ENCODE measurements around the gene GJB1. TPM values are rescaled to one million over a fixed set of nuclear protein-coding genes. Genes with fewer than 3 reads are reported as not detected.

GJB1 gene
- total and polyA plus RNA-seq, 2 experiments from 2014 or later = 0.14 TPM; not detected in 1

GRCh38 chrX:71181558-71181909 lies 41.5 kb upstream of the GJB1 start (continued):
- no peak for TF ChIP-seq ZNF462 (CRISPR knock-in tag; IDR thresholded peaks at IDR 0.05)

- no peaks in the 10 kb centered on the region for H3K79me2 ChIP-seq (replicated peaks; ENCODE audit: insufficient read depth)
- H2AFZ ChIP-seq = no peak overlapping the region
- no peaks in the 10 kb centered on the region for H3F3A ChIP-seq (replicated peaks; ENCODE audit: low read depth)
- DNase-seq (ENCODE audit: low spot score) (peak; percentile 94), ATAC-seq (peak; percentile 85)
- H3K4me1 Mint-ChIP-seq = peaks cover 28% of the 10 kb centered on the region
- no peaks in the 10 kb centered on the region for H3K9me2 ChIP-seq (ENCODE audit: insufficient read depth)
- H3K36me3 ChIP-seq (ENCODE audit: insufficient read depth) = no peaks in the 10 kb centered on the region
- H3K27ac ChIP-seq (ENCODE audit: low read depth) = peak overlapping the region; percentile 95
- peaks cover 3% of the 10 kb centered on the region for H3K27me3 Mint-ChIP-seq (ENCODE audit: insufficient read depth, low read depth, poor library complexity)
- peak overlapping the region; percentile 41 for H3K4me3 ChIP-seq
- H3K4me2 ChIP-seq = peak overlapping the region; percentile 61
- H3K9me3 Mint-ChIP-seq = no peaks in the 10 kb centered on the region
- no peaks in the 10 kb centered on the region for H3K27me3 ChIP-seq (ENCODE audit: insufficient read depth)
- peak overlapping the region; percentile 99 for H3K27ac Mint-ChIP-seq
- no peaks in the 10 kb centered on the region for H3K36me3 Mint-ChIP-seq (ENCODE audit: low read depth)
- no peaks in the 10 kb centered on the region; the same call in 1 of the 2 replicates for H3K4me1 ChIP-seq (ENCODE audit: insufficient read depth)
- no peaks in the 10 kb centered on the region for H4K20me1 ChIP-seq (replicated peaks; ENCODE audit: insufficient read depth)
- peak overlapping the region; percentile 79 for H3K4me3 Mint-ChIP-seq
- no peak for TF ChIP-seq ZNF331 (CRISPR knock-in tag; IDR thresholded peaks at IDR 0.05; ENCODE audit: low read depth)
- no peak for TF ChIP-seq EZH2 (IDR thresholded peaks at IDR 0.05; ENCODE audit: low read depth, unreplicated experiment)
- TF ChIP-seq CTCF (conservative IDR thresholded peaks at IDR 0.05; ENCODE audit: low read depth in 2 of 2) = no peak
- no peak for TF ChIP-seq REST (IDR thresholded peaks at IDR 0.05; ENCODE audit: unreplicated experiment)
- no peak for TF ChIP-seq ZNF114 (CRISPR knock-in tag; IDR thresholded peaks at IDR 0.05)
- no peak for TF ChIP-seq EZH2phosphoT487 (IDR thresholded peaks at IDR 0.05; ENCODE audit: unreplicated experiment)
- peak; percentile 24; the same call in 1 of the 2 replicates for TF ChIP-seq CREB1 (CRISPR knock-in tag; IDR thresholded peaks at IDR 0.05; ENCODE audit: low read depth)
These were observed 40.9 kb upstream of the GJB1 start for GRCh38 chrX:71181910-71182799.
